WTC11 (cell line): Measurements from ENCODE around the gene NFATC1. TPM values are rescaled to one million over a fixed set of nuclear protein-coding genes. Genes with fewer than 3 reads are reported as not detected.
A peak's percentile ranks its signal among the peaks of the same experiment; 100 is the strongest.

ENCODE experiments used
- ATAC-seq: fragments of 200-7000 bp; cut with Tn5 transposase; 2 replicates; pipeline ENCODE4 v1.10.0; 2021; ENCODE audit warnings: mild to moderate bottlenecking, moderate library complexity
- CTCF ChIA-PET: fragments of 300-600 bp; sonication (Branson Sonifier 250); formaldehyde crosslinking; loops from one replicate; lab custom pipeline; 2021; ENCODE audit warnings: antibody characterized with exemption; lab: Charles Lee
- POLR2A ChIA-PET: fragments of 350-600 bp; sonication (Branson Sonifier 250); formaldehyde crosslinking; loops from one replicate; lab custom pipeline; 2021; ENCODE audit warnings: antibody characterized with exemption; lab: Charles Lee
- DNase-seq: peaks from one replicate; pipeline ENCODE4 v3.0.0; 2021; ENCODE audit warnings: low spot score
- H3K27ac Mint-ChIP-seq: 2 replicates; pipeline ENCODE4 v1.8.0; 2021; ENCODE audit warnings: mixed read lengths
- H3K27me3 Mint-ChIP-seq: 2 replicates; pipeline ENCODE4 v1.8.0; 2021; ENCODE audit warnings: low read depth, mild to moderate bottlenecking, moderate library complexity, mixed read lengths
- H3K36me3 Mint-ChIP-seq: 2 replicates; pipeline ENCODE4 v1.8.0; 2021; ENCODE audit warnings: mixed read lengths
- H3K4me1 Mint-ChIP-seq: 2 replicates; pipeline ENCODE4 v1.8.0; 2022; ENCODE audit warnings: mixed read lengths
- H3K4me3 Mint-ChIP-seq: 2 replicates; pipeline ENCODE4 v1.8.0; 2021; ENCODE audit warnings: mild to moderate bottlenecking, moderate library complexity, mixed read lengths
- H3K9me3 Mint-ChIP-seq: 2 replicates; pipeline ENCODE4 v1.8.0; 2021; ENCODE audit warnings: mixed read lengths
- ESRRA ChIP-seq: sonication (generic); formaldehyde crosslinking; IDR thresholded peaks from 2 replicates; pipeline ENCODE4 v1.8.1; 2022; ENCODE audit warnings: mild to moderate bottlenecking, missing genetic modification reagents, borderline replicate concordance
- FOXK1 ChIP-seq: sonication (generic); formaldehyde crosslinking; IDR thresholded peaks from 2 replicates; pipeline ENCODE4 v1.8.0; 2022; ENCODE audit warnings: mild to moderate bottlenecking, moderate library complexity, missing genetic modification reagents
- GRHL2 ChIP-seq: fragments of 250-450 bp; sonication (Bioruptor Pico); IDR thresholded peaks from 2 replicates; pipeline ENCODE4 v1.8.0; 2022; ENCODE audit warnings: mild to moderate bottlenecking, moderate library complexity; ENCODE audit not compliant: insufficient replicate concordance, severe bottlenecking
- JAZF1 ChIP-seq: fragments of 250-450 bp; sonication (Bioruptor Pico); IDR thresholded peaks from 2 replicates; pipeline ENCODE4 v1.9.0; 2021; ENCODE audit warnings: moderate library complexity, mild to moderate bottlenecking, inconsistent platforms
- MYBL2 ChIP-seq: sonication (generic); formaldehyde crosslinking; IDR thresholded peaks from 2 replicates; pipeline ENCODE4 v1.8.1; 2023; ENCODE audit warnings: mild to moderate bottlenecking, moderate library complexity, missing genetic modification reagents
- RELA ChIP-seq: sonication (generic); formaldehyde crosslinking; IDR thresholded peaks from 2 replicates; pipeline ENCODE4 v1.8.1; 2022; ENCODE audit warnings: missing genetic modification reagents, mild to moderate bottlenecking, borderline replicate concordance
- SOX15 ChIP-seq: fragments of 250-450 bp; sonication (Bioruptor Pico); IDR thresholded peaks from 2 replicates; pipeline ENCODE4 v1.9.0; 2021; ENCODE audit warnings: mild to moderate bottlenecking
- TEAD1 ChIP-seq: sonication (generic); formaldehyde crosslinking; IDR thresholded peaks from 2 replicates; pipeline ENCODE4 v1.8.0; 2022; ENCODE audit warnings: mild to moderate bottlenecking, missing genetic modification reagents
- ZMAT4 ChIP-seq: fragments of 250-450 bp; sonication (Bioruptor Pico); IDR thresholded peaks from 2 replicates; pipeline ENCODE4 v1.9.0; 2021; ENCODE audit warnings: mild to moderate bottlenecking
- ZNF121 ChIP-seq: sonication (generic); formaldehyde crosslinking; IDR thresholded peaks from 2 replicates; pipeline ENCODE4 v1.8.0; 2023; ENCODE audit warnings: missing genetic modification reagents
- ZNF138 ChIP-seq: sonication (generic); formaldehyde crosslinking; conservative IDR thresholded peaks from 2 replicates; pipeline ENCODE4 v1.8.1; 2022; ENCODE audit warnings: mild to moderate bottlenecking, moderate library complexity, missing genetic modification reagents
- ZNF416 ChIP-seq: fragments of 250-450 bp; sonication (Bioruptor Pico); IDR thresholded peaks from 2 replicates; pipeline ENCODE4 v1.9.0; 2021; ENCODE audit warnings: mild to moderate bottlenecking, inconsistent platforms
- ZNF423 ChIP-seq: fragments of 250-450 bp; sonication (Bioruptor Pico); IDR thresholded peaks from 2 replicates; pipeline ENCODE4 v2.1.2; 2022; ENCODE audit warnings: mild to moderate bottlenecking, moderate library complexity
- ZNF425 ChIP-seq: fragments of 250-450 bp; sonication (Bioruptor Pico); conservative IDR thresholded peaks from 2 replicates; pipeline ENCODE4 v1.9.0; 2021; ENCODE audit warnings: mild to moderate bottlenecking
- ZNF671 ChIP-seq: fragments of 250-450 bp; sonication (Bioruptor Pico); IDR thresholded peaks from 2 replicates; pipeline ENCODE4 v1.8.0; 2021; ENCODE audit warnings: mild to moderate bottlenecking
- total RNA-seq: library from RNA; stranded (reverse); gene quantifications from 3 replicates; pipeline ENCODE4 v1.2.3, GENCODE V29; 2021
- TF ChIP-seq, protein P1 (sequence below): fragments of 250-450 bp; sonication (Bioruptor Pico); IDR thresholded peaks from 2 replicates; pipeline ENCODE4 v1.9.0; 2021; ENCODE audit warnings: moderate library complexity, mild to moderate bottlenecking, inconsistent platforms, borderline replicate concordance
- TF ChIP-seq, protein P2 (sequence below): sonication (generic); formaldehyde crosslinking; IDR thresholded peaks from 2 replicates; pipeline ENCODE4 v1.8.1; 2022; ENCODE audit warnings: missing genetic modification reagents, borderline replicate concordance

Gene NFATC1
- total RNA-seq, 1 experiment from 2014 or later: 20.2 TPM

DNA sequence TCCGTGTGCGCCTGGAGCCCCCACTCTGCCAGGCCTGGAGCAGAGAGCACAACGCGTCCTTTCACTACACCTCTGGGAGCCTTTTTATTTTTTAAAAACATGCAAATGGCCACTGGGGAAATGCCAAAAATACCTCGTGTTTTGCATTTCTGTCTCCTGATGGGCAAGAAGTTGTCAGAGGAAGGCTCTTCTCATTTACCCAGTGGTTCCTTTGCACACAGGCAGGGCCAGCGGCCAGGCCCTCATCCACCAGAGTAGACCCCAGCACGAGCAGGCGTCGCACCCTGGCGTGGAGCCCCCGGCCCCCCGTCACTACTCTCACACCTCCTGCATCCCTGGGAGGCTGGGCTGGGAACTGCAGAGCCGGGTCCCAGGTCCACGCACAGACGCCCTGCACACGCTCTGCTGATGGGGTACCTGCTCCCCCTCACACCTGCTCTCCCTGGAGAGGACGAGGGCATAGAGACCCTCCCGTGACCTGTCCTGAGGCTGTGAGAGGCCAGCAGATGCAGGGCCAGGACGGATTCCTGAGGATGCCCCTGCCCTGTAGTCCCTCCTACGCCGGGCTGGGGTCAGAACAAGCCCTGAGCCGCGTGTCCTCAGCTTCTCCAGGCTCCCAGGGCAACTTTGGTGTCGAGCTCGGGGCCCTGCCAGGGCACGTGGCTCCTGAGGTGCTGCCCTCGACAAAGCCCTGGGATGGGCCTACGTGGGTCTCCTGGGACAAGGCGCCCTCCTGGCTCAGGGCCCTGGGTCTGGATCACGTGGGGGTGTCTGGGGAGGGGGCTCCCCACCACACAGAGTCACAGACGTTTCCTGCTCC is 65.0 kb downstream of the NFATC1 start (continued):
- TF ChIP-seq ZNF416 (CRISPR knock-in tag): no peak
- no peak for TF ChIP-seq JAZF1 (CRISPR knock-in tag)

DNA sequence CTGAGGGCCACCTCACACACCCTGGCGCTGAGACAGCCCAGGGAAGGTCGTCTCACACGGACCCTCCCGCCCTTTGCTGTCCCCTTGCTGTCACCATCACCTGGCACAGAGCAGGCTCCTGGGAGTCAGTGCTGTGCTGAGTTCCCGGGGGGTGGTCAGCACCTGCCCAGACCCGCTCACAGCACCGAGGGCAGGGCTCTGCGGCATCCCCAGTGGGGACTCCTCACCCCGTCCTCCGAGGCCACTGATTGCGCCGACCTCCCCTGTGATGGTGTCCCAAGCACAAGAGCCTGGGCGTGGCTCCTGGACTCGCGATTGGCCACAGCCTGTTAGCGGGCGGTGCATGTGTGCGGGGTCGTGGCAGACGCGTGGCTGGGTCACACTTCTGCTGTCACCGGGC is 65.9 kb downstream of the NFATC1 start:
- Mint-ChIP-seq H3K4me3 (no peak overlapping the region), H3K9me3 (no peaks in the 10 kb centered on the region), H3K27ac (peak overlapping the region; percentile 53; the same call in 1 of the 2 replicates), H3K27me3 (no peaks in the 10 kb centered on the region), H3K4me1 (peaks cover 24% of the 10 kb centered on the region), H3K36me3 (peaks cover 5% of the 10 kb centered on the region; the same call in 1 of the 2 replicates)
- no peak for ATAC-seq
- ChIA-PET CTCF (no interaction called here), POLR2A (no interaction called here)
- DNase-seq: no peak
- TF ChIP-seq ZNF138 (CRISPR knock-in tag) (no peak), ZNF121 (no peak), SOX15 (no peak), GRHL2 (CRISPR knock-in tag) (no peak), ESRRA (CRISPR knock-in tag) (no peak), FOXK1 (CRISPR knock-in tag) (no peak), ZNF425 (no peak), TEAD1 (no peak), ZMAT4 (CRISPR knock-in tag) (no peak), ZNF671 (CRISPR knock-in tag) (no peak), RELA (no peak)
- TF ChIP-seq, protein P1, sequence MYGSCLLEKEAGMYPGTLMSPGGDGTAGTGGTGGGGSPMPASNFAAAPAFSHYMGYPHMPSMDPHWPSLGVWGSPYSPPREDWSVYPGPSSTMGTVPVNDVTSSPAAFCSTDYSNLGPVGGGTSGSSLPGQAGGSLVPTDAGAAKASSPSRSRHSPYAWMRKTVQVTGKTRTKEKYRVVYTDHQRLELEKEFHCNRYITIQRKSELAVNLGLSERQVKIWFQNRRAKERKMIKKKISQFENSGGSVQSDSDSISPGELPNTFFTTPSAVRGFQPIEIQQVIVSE (CRISPR knock-in tag): no peak
- TF ChIP-seq, protein P2, sequence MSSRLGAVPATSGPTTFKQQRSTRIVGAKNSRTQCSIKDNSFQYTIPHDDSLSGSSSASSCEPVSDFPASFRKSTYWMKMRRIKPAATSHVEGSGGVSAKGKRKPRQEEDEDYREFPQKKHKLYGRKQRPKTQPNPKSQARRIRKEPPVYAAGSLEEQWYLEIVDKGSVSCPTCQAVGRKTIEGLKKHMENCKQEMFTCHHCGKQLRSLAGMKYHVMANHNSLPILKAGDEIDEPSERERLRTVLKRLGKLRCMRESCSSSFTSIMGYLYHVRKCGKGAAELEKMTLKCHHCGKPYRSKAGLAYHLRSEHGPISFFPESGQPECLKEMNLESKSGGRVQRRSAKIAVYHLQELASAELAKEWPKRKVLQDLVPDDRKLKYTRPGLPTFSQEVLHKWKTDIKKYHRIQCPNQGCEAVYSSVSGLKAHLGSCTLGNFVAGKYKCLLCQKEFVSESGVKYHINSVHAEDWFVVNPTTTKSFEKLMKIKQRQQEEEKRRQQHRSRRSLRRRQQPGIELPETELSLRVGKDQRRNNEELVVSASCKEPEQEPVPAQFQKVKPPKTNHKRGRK: no peak

- no peak overlapping the region for H3K27ac Mint-ChIP-seq
- H3K4me3 Mint-ChIP-seq: no peak overlapping the region
- ATAC-seq (no peak), DNase-seq (no peak)
- H3K27me3 Mint-ChIP-seq: no peaks in the 10 kb centered on the region
- TF ChIP-seq MYBL2 (CRISPR knock-in tag) (no peak), ZNF423 (CRISPR knock-in tag) (0 out of 2 replicates have a peak, but pooled peaks have one; percentile 16)
- POLR2A ChIA-PET: no interaction called here
- H3K36me3 Mint-ChIP-seq: peaks cover 5% of the 10 kb centered on the region; the same call in 1 of the 2 replicates
- H3K4me1 Mint-ChIP-seq: peaks cover 24% of the 10 kb centered on the region
- no peaks in the 10 kb centered on the region for H3K9me3 Mint-ChIP-seq
- CTCF ChIA-PET: no interaction called here
Measured at GRCh38 chr18:79463424-79463960, 67.8 kb downstream of the NFATC1 start.
